MM.1S (cell line): ENCODE measurements around the gene MEGF8.

Source experiments
- EZH2 ChIP-seq: fragments of 300-600 bp; sonication (generic); optimal IDR thresholded peaks from 2 replicates; pipeline ENCODE3; 2017; ENCODE audit warnings: low read depth, mild to moderate bottlenecking, antibody characterized with exemption, low read length, mixed read lengths
- TF ChIP-seq, protein P1 (sequence below): fragments of 300-600 bp; sonication (generic); IDR thresholded peaks from 2 replicates; pipeline ENCODE4 v1.5.1; 2016; ENCODE audit warnings: antibody characterized with exemption, low read length, mixed read lengths

DNA sequence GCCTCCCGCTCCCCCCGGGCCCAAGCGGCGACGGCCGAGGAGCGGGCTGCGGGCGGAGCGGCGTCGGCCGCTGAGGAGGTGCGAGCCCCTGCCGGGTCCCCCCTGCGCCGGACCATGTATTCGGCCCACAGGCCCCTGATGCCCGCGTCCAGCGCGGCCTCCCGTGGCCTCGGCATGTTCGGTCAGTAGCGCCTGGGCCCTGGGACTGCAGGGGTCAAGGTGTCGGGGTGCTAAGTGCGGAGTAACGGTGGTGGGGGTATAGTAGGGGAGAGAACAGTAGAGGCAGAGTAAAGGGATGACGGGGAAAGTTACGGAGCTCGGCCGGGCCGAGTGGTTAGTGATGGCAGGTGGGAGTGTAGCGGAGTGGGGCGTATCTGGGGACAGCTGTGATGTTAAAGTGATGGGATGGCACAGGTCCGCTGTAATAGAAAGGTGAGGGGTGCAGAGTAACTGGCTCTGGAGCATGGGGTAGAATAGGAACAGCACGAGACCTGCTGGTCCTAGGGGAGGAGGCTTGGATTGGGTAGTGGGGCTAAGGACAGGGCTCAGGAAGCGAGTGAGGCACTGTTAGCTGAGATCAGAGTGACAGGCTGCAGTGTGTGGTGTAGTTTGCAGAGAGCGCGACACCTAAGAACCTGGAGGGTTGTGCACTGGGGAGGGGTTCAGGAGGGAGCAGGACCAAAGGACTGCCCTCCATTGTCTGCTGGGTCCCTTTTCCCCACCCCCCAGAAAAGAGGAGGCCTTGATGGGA is 40.7 kb upstream of the MEGF8 start:
- TF ChIP-seq, protein P1, sequence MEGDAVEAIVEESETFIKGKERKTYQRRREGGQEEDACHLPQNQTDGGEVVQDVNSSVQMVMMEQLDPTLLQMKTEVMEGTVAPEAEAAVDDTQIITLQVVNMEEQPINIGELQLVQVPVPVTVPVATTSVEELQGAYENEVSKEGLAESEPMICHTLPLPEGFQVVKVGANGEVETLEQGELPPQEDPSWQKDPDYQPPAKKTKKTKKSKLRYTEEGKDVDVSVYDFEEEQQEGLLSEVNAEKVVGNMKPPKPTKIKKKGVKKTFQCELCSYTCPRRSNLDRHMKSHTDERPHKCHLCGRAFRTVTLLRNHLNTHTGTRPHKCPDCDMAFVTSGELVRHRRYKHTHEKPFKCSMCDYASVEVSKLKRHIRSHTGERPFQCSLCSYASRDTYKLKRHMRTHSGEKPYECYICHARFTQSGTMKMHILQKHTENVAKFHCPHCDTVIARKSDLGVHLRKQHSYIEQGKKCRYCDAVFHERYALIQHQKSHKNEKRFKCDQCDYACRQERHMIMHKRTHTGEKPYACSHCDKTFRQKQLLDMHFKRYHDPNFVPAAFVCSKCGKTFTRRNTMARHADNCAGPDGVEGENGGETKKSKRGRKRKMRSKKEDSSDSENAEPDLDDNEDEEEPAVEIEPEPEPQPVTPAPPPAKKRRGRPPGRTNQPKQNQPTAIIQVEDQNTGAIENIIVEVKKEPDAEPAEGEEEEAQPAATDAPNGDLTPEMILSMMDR = no peak
- TF ChIP-seq EZH2 = no peak
